Ovary (tissue), 3 donors: ENCODE data around the gene SLC38A9.

Experiments used
- POLR2A ChIP-seq: fragments of 450-650 bp; IDR thresholded peaks from one replicate; pipeline ENCODE4 v1.6.1; 2017; ENCODE audit warnings: antibody characterized with exemption, mild to moderate bottlenecking, moderate library complexity
- TF ChIP-seq, protein P1 (sequence below), 3 donors: fragments of 450-650 bp in 2 of 3; fragments of 200-600 bp in 1 of 3; IDR thresholded peaks; one replicate each; pipeline versions ENCODE4 v1.5.1 to v1.8.0; 2016 to 2022; ENCODE audit warnings: antibody characterized with exemption in 3 of 3, mild to moderate bottlenecking in 1 of 3
- donor health status: DM: no; HTN: no; CAD: no.

GRCh38 chr5:55712023-55712859, at the start of gene SLC38A9:
- TF ChIP-seq POLR2A = no peak
- TF ChIP-seq, protein P1, sequence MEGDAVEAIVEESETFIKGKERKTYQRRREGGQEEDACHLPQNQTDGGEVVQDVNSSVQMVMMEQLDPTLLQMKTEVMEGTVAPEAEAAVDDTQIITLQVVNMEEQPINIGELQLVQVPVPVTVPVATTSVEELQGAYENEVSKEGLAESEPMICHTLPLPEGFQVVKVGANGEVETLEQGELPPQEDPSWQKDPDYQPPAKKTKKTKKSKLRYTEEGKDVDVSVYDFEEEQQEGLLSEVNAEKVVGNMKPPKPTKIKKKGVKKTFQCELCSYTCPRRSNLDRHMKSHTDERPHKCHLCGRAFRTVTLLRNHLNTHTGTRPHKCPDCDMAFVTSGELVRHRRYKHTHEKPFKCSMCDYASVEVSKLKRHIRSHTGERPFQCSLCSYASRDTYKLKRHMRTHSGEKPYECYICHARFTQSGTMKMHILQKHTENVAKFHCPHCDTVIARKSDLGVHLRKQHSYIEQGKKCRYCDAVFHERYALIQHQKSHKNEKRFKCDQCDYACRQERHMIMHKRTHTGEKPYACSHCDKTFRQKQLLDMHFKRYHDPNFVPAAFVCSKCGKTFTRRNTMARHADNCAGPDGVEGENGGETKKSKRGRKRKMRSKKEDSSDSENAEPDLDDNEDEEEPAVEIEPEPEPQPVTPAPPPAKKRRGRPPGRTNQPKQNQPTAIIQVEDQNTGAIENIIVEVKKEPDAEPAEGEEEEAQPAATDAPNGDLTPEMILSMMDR (IDR thresholded peaks at IDR 0.05) = peak in 1 of 3 donors; percentile 17
